HG03469 (cell line): ENCODE results near the gene SPTBN1.
"Not testable (repeated sequence)": the region's sequence is repeated elsewhere in the genome, so short reads cannot be mapped to it uniquely, and the experiment has no call there.

Experiments used
- ATAC-seq: cut with Tn5 transposase; IDR thresholded peaks from one replicate; pipeline ENCODE4 v1.9.1; 2021; ENCODE audit warnings: mild to moderate bottlenecking, moderate library complexity, moderate number of reproducible peaks; ENCODE audit not compliant: unreplicated experiment

Gene SPTBN1

GRCh38 chr2:54499661-54500060 is 43.5 kb downstream of the SPTBN1 start:
- no peak for ATAC-seq

- ATAC-seq, result no peak
Measured at GRCh38 chr2:54500404-54501205, 44.5 kb downstream of the SPTBN1 start.

- no peak for ATAC-seq
Measured at GRCh38 chr2:54502731-54503130, 46.6 kb downstream of the SPTBN1 start.

- ATAC-seq, result no peak
Measured at GRCh38 chr2:54503192-54503591, 47.1 kb downstream of the SPTBN1 start.

- ATAC-seq, result no peak
Measured at GRCh38 chr2:54503828-54504227, 47.7 kb downstream of the SPTBN1 start.

- ATAC-seq, result no peak
Measured at GRCh38 chr2:54504866-54505265, 48.7 kb downstream of the SPTBN1 start.

- no peak for ATAC-seq
Measured at GRCh38 chr2:54508541-54508940, 52.4 kb downstream of the SPTBN1 start.

GRCh38 chr2:54509043-54509442 is 52.9 kb downstream of the SPTBN1 start:
- not testable (repeated sequence) for ATAC-seq

- no peak for ATAC-seq
Measured at GRCh38 chr2:54510916-54511315, 54.8 kb downstream of the SPTBN1 start.

- no peak for ATAC-seq
Measured at GRCh38 chr2:54512183-54512582, 56.1 kb downstream of the SPTBN1 start.

- no peak for ATAC-seq
Measured at GRCh38 chr2:54512663-54513362, 56.7 kb downstream of the SPTBN1 start.

- no peak for ATAC-seq
Measured at GRCh38 chr2:54513363-54513715, 57.2 kb downstream of the SPTBN1 start.

GRCh38 chr2:54514822-54515569 is 58.9 kb downstream of the SPTBN1 start:
- no peak for ATAC-seq

GRCh38 chr2:54516842-54517241 is 60.7 kb downstream of the SPTBN1 start:
- ATAC-seq, result no peak

- not testable (repeated sequence) for ATAC-seq
Measured at GRCh38 chr2:54518016-54518415, 61.9 kb downstream of the SPTBN1 start.

GRCh38 chr2:54518430-54518829 is 62.3 kb downstream of the SPTBN1 start:
- ATAC-seq, result no peak

GRCh38 chr2:54519841-54520459 is 63.8 kb downstream of the SPTBN1 start:
- no peak for ATAC-seq

- ATAC-seq, result no peak
Measured at GRCh38 chr2:54520687-54521086, 64.6 kb downstream of the SPTBN1 start.

- ATAC-seq, result peak; percentile 63
Measured at GRCh38 chr2:54522624-54523281, 66.6 kb downstream of the SPTBN1 start.

GRCh38 chr2:54523324-54523959 is 67.3 kb downstream of the SPTBN1 start:
- no peak for ATAC-seq
